Astrocyte of the hippocampus (primary cell): ENCODE data around the gene COL9A1.

Experiments
- DNase-seq: peaks from one replicate; pipeline ENCODE4 v3.0.0; 2011; ENCODE audit warnings: low read depth, low spot score

COL9A1 gene

DNA sequence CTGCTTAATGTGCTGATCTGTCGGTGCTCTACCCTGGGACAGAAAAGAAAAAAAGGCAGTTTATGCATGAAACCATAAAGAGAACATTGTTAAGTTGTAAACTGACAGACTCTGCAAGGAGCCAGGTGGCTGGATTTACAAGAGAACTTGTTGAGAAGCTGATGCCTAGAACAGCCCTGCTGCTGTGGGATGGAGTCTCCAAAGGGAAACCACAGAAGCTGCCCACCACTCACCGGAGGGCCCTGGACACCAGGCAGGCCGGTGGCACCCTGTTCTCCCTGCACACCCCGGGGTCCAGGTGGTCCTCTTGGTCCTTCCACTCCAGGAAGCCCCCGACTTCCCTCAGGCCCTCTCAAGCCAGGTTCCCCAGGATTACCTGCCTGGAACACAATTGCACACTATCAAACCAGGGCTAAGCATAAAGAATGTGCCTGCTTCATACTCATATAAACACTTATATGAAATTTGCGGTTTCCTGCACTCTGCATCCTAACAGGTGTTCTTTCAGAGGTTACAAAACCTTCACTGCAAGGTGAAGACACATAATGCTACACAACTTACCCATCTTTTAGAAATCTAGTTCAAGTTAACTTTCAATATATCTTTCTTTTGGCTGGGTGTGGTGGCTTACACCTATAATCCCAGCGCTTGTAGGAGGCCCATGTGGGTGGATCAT, 68.2 kb downstream of the COL9A1 start:
- DNase-seq, result no peak

DNA sequence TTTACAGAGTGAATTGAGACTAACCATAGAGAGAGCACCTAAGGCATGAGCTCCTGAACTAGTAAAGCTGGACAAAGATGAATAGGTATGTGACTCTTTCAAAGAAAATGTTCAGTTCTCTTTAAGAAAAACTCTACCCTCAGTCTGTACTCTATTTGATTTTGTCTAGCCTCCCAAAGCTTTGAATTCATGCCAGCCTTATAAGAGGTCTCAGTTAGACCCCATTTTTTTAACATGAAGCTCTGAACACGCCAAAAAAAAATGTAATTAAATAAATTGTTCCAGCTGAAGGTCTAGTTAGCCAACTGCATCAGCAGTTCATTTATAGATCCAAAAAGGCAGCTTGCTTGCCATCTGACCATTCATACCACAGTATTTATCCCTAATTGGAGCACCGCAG, 71.6 kb downstream of the COL9A1 start:
- DNase-seq, result no peak

- no peak for DNase-seq
Measured at GRCh38 chr6:70225055-70225454, 77.8 kb downstream of the COL9A1 start.

DNA sequence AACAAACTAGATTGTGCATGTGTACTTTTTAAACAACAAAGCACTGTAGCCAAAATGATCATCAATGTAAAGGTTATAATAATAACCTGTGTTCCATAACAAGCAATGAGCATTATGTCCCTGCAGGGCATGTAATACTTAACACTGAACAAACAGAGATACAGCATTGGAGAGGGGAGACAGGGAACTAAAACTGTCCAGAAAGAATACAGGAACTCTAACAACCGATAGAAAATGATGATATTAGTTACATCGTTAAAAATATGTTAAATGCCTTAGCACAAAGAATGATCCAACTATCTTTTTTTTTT, 80.5 kb downstream of the COL9A1 start:
- DNase-seq, result no peak

GRCh38 chr6:70221715-70222438, 81.0 kb downstream of the COL9A1 start:
- no peak for DNase-seq

DNA sequence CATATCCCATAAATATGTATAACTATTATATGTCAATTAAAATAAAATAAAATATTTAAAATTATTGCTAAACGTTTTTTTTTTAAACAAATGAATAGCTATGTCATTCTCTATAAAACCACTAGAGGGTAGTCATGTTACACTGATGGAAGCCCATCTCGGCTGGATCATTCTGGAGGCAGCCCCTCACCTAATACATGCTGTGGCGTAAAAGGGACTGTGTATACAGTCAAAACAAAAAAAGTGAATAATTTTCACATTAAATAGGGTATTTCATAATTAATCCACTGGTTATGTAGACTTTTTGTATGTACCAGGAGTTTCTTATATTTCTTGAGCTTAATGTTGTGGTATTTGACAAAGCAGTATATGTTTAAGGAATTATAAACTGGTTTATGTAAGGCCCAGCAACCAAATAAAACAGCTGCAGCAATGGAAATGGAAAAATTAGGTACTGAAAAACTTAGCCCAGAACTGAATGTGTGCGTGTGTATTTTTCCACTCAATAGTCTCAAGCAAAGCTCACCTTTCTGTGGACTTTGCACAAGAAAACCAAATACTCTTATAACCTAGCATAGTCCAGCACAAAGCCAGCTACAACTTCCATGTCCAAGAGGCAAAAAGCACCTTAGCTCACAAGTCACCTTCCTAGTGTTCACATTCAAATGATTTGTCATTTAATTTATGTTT, 81.7 kb downstream of the COL9A1 start:
- DNase-seq, result peak; percentile 44

DNA sequence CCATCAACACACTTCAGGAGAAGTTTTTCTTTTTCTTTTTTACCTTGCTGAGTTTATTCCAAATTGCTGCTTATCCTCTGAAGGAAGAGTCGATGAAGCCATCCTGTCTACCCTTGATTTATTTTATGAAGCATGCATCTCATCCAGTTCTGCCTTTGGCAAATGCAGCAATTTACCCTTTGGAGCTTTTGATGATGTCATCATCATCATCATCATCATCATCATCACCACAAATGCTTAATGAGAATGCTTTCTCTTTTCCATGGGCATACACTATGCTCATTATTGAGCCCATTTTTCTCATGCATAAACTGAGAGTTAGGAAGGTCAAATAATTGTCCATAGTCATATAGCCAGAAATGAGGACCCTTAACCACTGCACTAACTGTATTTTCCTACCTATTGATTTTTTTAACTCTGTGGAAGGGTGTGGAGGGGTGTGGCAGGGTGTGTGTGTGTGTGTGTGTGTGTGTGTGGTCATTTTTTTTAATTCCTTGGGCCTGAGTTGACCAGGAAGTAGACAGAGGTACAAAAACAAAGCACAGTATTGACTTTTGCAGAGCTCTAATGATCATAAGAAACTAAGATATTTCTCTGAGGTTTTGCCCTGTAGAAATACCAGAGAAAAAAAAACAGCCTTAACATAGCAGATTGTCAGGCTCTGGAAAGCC, 82.8 kb downstream of the COL9A1 start:
- DNase-seq, result no peak

GRCh38 chr6:70216767-70217166, 86.1 kb downstream of the COL9A1 start:
- no peak for DNase-seq

GRCh38 chr6:70215460-70216108, 87.3 kb downstream of the COL9A1 start:
- DNase-seq, result no peak

GRCh38 chr6:70210462-70210861, 92.4 kb downstream of the COL9A1 start:
- DNase-seq, result peak; percentile 5

GRCh38 chr6:70208235-70208790, 94.6 kb downstream of the COL9A1 start:
- no peak for DNase-seq

DNA sequence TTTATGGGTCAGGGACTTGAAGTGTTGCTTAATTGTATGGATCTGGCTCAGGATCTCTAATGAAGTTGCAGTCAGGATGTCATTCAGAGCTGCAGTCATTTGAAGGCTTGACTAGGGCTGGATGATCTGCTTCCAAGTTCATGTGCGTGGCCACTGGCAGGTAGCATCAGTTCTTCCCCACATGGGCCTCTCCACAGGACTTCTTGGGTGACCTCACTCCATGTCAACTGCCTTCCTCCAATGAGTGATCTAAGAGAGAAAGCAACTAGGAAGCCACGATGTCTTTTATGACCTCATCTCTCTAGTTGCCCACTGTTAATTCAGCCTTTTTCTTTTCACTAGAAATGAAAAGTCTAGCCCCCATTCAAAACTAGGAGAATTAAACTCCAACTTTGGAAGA, 104.1 kb downstream of the COL9A1 start:
- no peak for DNase-seq

DNA sequence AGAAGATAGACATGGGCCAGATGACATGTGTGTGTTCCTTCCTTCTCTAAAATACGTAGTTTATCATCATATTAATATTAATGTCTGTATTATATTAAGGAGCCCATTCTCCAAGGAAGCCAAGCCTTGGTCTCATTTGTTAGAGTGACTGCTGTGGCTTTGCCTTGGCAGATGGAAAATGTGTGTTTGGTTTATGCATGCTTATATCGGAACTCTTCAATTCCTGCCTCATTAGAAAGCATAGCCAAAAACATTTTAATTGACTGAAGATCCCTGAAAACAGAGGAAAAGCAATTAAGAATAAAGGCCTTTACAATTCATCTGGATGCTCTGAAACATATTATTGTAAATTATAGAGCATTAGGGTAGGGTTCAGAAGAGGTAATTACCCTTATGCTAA, 106.4 kb downstream of the COL9A1 start:
- DNase-seq, result no peak

GRCh38 chr6:70194421-70194820, 108.5 kb downstream of the COL9A1 start:
- DNase-seq, result no peak

GRCh38 chr6:70188202-70188601, 114.7 kb downstream of the COL9A1 start:
- DNase-seq, result no peak

DNA sequence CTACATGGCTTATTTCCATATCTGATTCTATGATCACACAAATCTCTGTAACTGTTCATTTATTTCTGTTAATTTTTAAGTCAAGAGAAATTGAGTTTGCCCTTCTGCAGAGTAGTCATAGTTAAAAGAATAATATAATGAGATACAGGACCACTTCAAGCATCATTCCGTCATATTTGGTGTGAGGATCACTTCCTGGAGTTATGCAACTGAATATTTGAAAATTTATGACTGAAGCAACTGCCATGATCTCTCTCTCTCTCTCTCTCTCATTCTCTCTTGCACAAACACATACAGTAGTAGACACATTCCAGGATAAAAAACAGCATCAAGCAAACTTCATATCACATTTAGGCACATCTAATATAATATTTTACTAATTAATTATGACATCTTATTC, 116.4 kb downstream of the COL9A1 start:
- no peak for DNase-seq

- no peak for DNase-seq
Measured at GRCh38 chr6:70184723-70185122, 118.2 kb downstream of the COL9A1 start.

DNA sequence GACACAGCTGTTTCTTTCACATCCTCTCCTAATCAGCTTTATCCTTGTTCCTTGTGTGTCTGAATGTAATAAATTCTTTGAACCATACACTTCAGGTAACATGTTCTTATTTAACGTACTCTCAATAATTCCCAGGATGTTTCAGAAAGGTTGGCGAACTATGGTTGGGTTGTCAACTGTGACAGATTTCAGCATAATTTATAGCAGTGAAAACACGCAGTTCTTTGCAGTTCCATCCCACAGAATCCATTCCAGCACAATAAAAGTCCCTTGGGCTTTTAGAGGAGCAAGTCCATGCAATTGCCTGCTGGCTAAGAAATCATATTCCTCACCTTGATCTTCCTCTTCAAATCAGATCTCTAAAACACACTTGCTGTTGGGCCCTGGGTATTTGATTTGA, 119.3 kb downstream of the COL9A1 start:
- no peak for DNase-seq

DNA sequence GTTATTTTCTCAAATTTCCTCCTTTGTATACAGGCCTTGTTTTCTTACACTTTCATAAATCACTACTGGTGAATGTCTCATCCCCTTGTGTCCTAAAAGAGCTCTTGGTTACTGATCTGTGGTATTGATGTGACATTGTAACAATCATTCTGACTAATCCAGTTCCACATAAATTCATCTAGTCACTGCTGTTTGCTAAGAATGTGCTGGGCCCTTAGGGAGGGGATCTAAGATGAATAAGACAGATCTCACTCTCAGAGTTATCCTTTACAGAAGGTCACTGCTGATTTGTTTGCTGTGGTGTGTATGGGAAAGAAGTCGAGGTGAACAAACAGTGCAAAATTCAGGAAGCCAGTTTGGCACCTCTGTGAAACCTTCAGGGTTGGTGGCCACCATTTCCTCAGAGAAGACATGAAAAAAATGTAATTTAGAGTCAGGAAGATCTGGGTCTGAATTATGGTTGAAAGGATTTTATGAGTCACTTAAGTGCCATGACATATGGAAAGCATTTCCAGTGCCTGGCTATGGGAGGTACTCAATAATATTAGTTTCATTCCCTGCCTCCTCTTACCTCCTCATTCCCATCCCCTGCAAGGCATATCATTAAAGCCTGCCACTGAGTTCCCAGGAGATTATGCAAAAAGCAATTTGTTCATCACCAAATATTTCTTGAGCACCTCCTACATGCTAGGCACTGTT, 121.8 kb downstream of the COL9A1 start:
- no peak for DNase-seq

- DNase-seq, result no peak
Measured at GRCh38 chr6:70180183-70180900, 122.5 kb downstream of the COL9A1 start.
